ENCODE results near the gene MIOX. TPM values are rescaled to one million over a fixed set of nuclear protein-coding genes. Genes with fewer than 3 reads are reported as not detected.

Gene MIOX
- total RNA-seq, 1 experiment from 2014 or later, result 1.4 TPM

DNA sequence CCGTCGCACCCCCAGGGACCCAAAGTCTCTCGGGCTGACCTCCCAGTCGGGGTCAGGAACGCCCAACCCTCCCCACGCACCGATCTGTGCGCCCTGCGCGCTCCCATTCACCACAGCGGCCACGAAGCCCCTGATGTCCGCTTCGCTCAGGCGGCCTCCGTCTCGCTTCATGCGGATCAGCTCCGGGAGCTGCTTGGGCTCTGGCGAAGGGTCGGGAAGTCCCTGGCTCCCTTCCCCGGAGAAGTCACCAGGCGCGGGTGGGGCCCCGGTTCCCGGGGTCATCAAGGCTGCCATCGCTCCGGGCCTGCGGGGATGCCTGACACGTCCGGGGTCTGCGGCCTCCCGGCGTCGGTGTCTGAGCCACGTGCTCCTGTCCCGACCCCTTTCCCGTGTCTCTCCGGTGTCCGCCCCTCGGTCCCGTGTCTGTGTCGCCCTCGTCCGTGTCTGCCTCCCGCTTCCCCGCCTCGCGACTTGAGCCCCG is 42.8 kb downstream of the MIOX start:
- Histone ChIP-seq H3K18ac (ENCODE audit: insufficient read length, low read depth, low read length) (no peak overlapping the region), H4K91ac (ENCODE audit: insufficient read length, low read depth, low read length) (no peak overlapping the region), H3K79me2 (ENCODE audit: insufficient read depth, low read length) (no peaks in the 10 kb centered on the region), H2BK5ac (ENCODE audit: insufficient read length, low read length) (no peak overlapping the region), H4K20me1 (ENCODE audit: control insufficient read depth, insufficient read depth, insufficient read length) (no peaks in the 10 kb centered on the region), H3K27me3 (ENCODE audit: insufficient read depth, low read length) (peaks cover 37% of the 10 kb centered on the region; the same call in 1 of the 2 replicates), H2BK20ac (ENCODE audit: low read depth, low read length, poor library complexity, severe bottlenecking) (no peak overlapping the region), H3K23me2 (ENCODE audit: insufficient read length, low read depth, low read length, poor library complexity, severe bottlenecking) (peaks cover 21% of the 10 kb centered on the region), H3K23ac (ENCODE audit: insufficient read length, low read depth, low read length) (no peak overlapping the region), H2AFZ (ENCODE audit: low read length) (no peak overlapping the region), H3K9ac (ENCODE audit: extremely low read depth, insufficient read length, low read length) (no peak overlapping the region), H2AK5ac (ENCODE audit: insufficient read length, low read length) (no peak overlapping the region), H2BK15ac (ENCODE audit: low read depth, low read length) (no peak overlapping the region), H3T11ph (ENCODE audit: low read length) (no peak overlapping the region), H3K14ac (ENCODE audit: insufficient read depth, low read length) (no peak overlapping the region), H3K4me2 (ENCODE audit: insufficient read depth, insufficient read length, low read length) (no peak overlapping the region), H3K56ac (ENCODE audit: insufficient read length, low read depth, low read length) (no peak overlapping the region), H4K8ac (replicated peaks; ENCODE audit: insufficient read length, low read depth, low read length) (no peak overlapping the region), H3K79me1 (ENCODE audit: insufficient read depth, low read depth, low read length, poor library complexity, severe bottlenecking) (no peaks in the 10 kb centered on the region), H2BK12ac (ENCODE audit: insufficient read length, low read depth, low read length) (no peak overlapping the region), H3K4ac (ENCODE audit: low read depth, low read length) (no peak overlapping the region), H4K5ac (ENCODE audit: insufficient read length, low read depth, low read length) (no peak overlapping the region), H3K4me1 (ENCODE audit: insufficient read depth, low read length) (peaks cover 1% of the 10 kb centered on the region; the same call in 1 of the 2 replicates), H3K27ac (ENCODE audit: insufficient read length, low read depth, low read length) (no peak overlapping the region), H2BK120ac (ENCODE audit: low read depth, low read length, poor library complexity, severe bottlenecking) (no peak overlapping the region), H3K9me3 (ENCODE audit: control insufficient read depth, low read depth, low read length) (no peaks in the 10 kb centered on the region)
- Mint-ChIP-seq H3K27me3 (ENCODE audit: low read depth) (peaks cover 74% of the 10 kb centered on the region), H3K36me3 (ENCODE audit: insufficient read depth in 1 of 3, low read depth in 3 of 3) (peaks cover 0 to 3% (median 3%) of the 10 kb centered on the region in 3 experiments; a peak in 3 of 7 replicates), H3K4me3 (peak overlapping the region in 1 of 2 experiments; percentile 60; a peak in 1 of 5 replicates), H3K9me3 (no peaks in the 10 kb centered on the region; a peak in 1 of 5 replicates), H3K27ac (no peak overlapping the region), H3K4me1 (peaks cover 18 to 23% of the 10 kb centered on the region in 2 experiments)
- TF ChIP-seq, protein P1, sequence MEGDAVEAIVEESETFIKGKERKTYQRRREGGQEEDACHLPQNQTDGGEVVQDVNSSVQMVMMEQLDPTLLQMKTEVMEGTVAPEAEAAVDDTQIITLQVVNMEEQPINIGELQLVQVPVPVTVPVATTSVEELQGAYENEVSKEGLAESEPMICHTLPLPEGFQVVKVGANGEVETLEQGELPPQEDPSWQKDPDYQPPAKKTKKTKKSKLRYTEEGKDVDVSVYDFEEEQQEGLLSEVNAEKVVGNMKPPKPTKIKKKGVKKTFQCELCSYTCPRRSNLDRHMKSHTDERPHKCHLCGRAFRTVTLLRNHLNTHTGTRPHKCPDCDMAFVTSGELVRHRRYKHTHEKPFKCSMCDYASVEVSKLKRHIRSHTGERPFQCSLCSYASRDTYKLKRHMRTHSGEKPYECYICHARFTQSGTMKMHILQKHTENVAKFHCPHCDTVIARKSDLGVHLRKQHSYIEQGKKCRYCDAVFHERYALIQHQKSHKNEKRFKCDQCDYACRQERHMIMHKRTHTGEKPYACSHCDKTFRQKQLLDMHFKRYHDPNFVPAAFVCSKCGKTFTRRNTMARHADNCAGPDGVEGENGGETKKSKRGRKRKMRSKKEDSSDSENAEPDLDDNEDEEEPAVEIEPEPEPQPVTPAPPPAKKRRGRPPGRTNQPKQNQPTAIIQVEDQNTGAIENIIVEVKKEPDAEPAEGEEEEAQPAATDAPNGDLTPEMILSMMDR (conservative IDR thresholded peaks at IDR 0.05), result no peak
- DNase-seq, result no peak
- no CpG with 5 or more reads among the region's 50 CpGs for WGBS (ENCODE audit: extremely low coverage, insufficient read length, low lambda C conversion rate)

All from H9 (cell line).